GM06990 (cell line): ENCODE measurements around the gene C21orf91.

Experiments used
- DNase-seq: peaks from one replicate; pipeline ENCODE4 v3.0.0-alpha.2; 2011; ENCODE audit not compliant: insufficient read length; ENCODE audit errors: extremely low read depth
- H3K27me3 ChIP-seq: replicated peaks from 2 replicates; pipeline ENCODE4 v1.6.0; 2011; ENCODE audit warnings: low read length; ENCODE audit not compliant: control insufficient read depth, insufficient read depth
- H3K36me3 ChIP-seq: 2 replicates; pipeline ENCODE4 v1.5.1; 2011; ENCODE audit warnings: low read length; ENCODE audit not compliant: control insufficient read depth, insufficient read depth
- H3K4me3 ChIP-seq: replicated peaks from 2 replicates; pipeline ENCODE4 v1.5.1; 2011; ENCODE audit warnings: low read depth, mild to moderate bottlenecking, control low read depth, low read length
- CTCF ChIP-seq: IDR thresholded peaks from 2 replicates; pipeline ENCODE4 v1.5.1; 2011; ENCODE audit warnings: low read length, control low read depth, mild to moderate bottlenecking, inconsistent platforms; ENCODE audit not compliant: insufficient read depth, poor library complexity, severe bottlenecking

Gene C21orf91

DNA sequence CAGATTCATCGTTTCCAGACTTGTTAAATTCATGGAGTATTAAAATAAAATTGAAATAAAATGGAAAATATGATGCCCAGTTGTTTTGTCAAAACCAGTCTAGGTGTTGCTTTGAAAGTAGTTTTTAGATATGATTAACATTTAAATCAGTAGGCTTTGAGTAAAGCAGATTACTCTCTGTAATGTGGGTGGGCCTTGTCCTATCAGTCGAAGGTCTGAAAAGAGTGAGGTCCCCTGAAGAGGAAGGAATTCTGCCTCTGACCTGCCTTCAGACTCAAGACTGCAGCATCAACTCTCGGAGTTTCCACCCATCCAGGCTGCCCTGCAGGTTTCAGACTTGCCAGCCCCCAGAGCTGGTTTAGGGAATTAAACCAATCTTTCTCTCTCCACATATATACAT is 36.2 kb downstream of the C21orf91 start:
- Histone ChIP-seq H3K27me3 (no peaks in the 10 kb centered on the region), H3K36me3 (peaks cover 4% of the 10 kb centered on the region; the same call in 1 of the 2 replicates), H3K4me3 (no peak overlapping the region)
- DNase-seq, result no peak
- no peak for TF ChIP-seq CTCF

- DNase-seq, result peak; percentile 37
- Histone ChIP-seq H3K4me3 (no peak overlapping the region), H3K36me3 (peaks cover 4% of the 10 kb centered on the region; the same call in 1 of the 2 replicates), H3K27me3 (no peaks in the 10 kb centered on the region)
- no peak for TF ChIP-seq CTCF
These were observed 37.1 kb downstream of the C21orf91 start for GRCh38 chr21:17782051-17782450.

- H3K27me3 ChIP-seq, result no peaks in the 10 kb centered on the region
- H3K36me3 ChIP-seq, result no peaks in the 10 kb centered on the region
- DNase-seq, result no peak
- no peak overlapping the region for H3K4me3 ChIP-seq
- TF ChIP-seq CTCF, result no peak
These were observed 37.6 kb downstream of the C21orf91 start for GRCh38 chr21:17781524-17781923.

GRCh38 chr21:17780539-17780938 is 38.6 kb downstream of the C21orf91 start:
- Histone ChIP-seq H3K27me3 (no peaks in the 10 kb centered on the region), H3K4me3 (no peak overlapping the region), H3K36me3 (no peaks in the 10 kb centered on the region)
- peak; percentile 83 for DNase-seq
- TF ChIP-seq CTCF, result no peak

- Histone ChIP-seq H3K36me3 (no peaks in the 10 kb centered on the region), H3K4me3 (no peak overlapping the region), H3K27me3 (no peaks in the 10 kb centered on the region)
- DNase-seq, result no peak
- TF ChIP-seq CTCF, result no peak
These were observed 39.2 kb downstream of the C21orf91 start for GRCh38 chr21:17779980-17780379.

DNA sequence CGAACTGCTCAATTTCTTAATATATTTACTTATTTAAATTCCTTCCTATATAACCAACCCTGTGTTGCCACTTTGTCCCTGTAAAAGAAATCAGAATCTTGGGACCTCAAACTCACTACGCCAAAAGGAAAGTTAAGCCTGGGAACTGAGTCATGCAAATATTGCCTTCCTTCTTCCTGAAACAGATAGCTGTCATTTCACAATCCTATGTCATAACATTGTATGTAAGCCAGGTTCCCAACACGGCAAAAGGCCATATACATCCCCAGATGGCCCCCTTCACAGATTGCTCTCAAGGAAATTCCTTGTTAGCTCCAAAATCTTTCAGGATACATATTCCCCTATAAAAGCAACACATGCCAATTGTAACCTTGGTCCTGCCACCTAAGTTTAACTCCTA is 39.7 kb downstream of the C21orf91 start:
- H3K36me3 ChIP-seq, result no peaks in the 10 kb centered on the region
- no peak overlapping the region for H3K4me3 ChIP-seq
- no peak for TF ChIP-seq CTCF
- H3K27me3 ChIP-seq, result no peaks in the 10 kb centered on the region
- no peak for DNase-seq
